PC-3 (cell line): Measurements from ENCODE around the gene CTNNA3.

Source experiments
- EZH2 ChIP-seq: fragments of 300-600 bp; sonication (generic); IDR thresholded peaks from one replicate; pipeline ENCODE4 v1.6.1; 2017; ENCODE audit warnings: antibody characterized with exemption, mild to moderate bottlenecking, low read length; ENCODE audit not compliant: unreplicated experiment
- TF ChIP-seq, protein P1 (sequence below): fragments of 300-600 bp; sonication (generic); conservative IDR thresholded peaks from 2 replicates; pipeline ENCODE4 v1.5.1; 2017; ENCODE audit warnings: antibody characterized with exemption, low read depth, mild to moderate bottlenecking, low read length

DNA sequence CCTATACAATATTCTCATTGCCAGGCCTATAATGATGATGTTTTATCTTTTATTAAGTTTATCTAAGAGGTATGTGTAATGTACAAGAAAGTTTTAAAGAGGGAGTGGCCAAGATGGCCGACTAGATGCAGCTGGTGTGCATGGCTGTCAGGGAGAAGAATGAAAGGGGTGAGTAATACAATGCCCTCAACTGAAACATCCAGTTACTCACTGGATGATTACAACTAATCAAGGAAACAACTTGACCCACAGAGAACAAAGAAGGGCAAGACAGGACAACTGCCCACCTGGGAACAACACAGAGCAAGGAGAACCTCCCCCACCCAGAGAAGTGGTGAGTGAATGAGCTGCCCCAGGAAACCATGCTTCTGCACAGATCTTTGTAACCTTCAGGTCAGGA is 1650.1 kb downstream of the CTNNA3 start:
- no peak for TF ChIP-seq EZH2
- TF ChIP-seq, protein P1, sequence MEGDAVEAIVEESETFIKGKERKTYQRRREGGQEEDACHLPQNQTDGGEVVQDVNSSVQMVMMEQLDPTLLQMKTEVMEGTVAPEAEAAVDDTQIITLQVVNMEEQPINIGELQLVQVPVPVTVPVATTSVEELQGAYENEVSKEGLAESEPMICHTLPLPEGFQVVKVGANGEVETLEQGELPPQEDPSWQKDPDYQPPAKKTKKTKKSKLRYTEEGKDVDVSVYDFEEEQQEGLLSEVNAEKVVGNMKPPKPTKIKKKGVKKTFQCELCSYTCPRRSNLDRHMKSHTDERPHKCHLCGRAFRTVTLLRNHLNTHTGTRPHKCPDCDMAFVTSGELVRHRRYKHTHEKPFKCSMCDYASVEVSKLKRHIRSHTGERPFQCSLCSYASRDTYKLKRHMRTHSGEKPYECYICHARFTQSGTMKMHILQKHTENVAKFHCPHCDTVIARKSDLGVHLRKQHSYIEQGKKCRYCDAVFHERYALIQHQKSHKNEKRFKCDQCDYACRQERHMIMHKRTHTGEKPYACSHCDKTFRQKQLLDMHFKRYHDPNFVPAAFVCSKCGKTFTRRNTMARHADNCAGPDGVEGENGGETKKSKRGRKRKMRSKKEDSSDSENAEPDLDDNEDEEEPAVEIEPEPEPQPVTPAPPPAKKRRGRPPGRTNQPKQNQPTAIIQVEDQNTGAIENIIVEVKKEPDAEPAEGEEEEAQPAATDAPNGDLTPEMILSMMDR, result no peak
